Nephron progenitor cell (in vitro differentiated cells): ENCODE results near the gene RGS11.
"Not testable (repeated sequence)": the region's sequence is repeated elsewhere in the genome, so short reads cannot be mapped to it uniquely, and the experiment has no call there.

Experiments
- DNase-seq: peaks from one replicate; pipeline ENCODE4 v3.0.0; 2021
- H3K27ac Mint-ChIP-seq: 2 replicates; pipeline ENCODE4 v1.8.0; 2021; ENCODE audit warnings: mild to moderate bottlenecking, moderate library complexity, mixed read lengths
- H3K27me3 Mint-ChIP-seq: 2 replicates; pipeline ENCODE4 v1.8.0; 2021; ENCODE audit warnings: mild to moderate bottlenecking, low read depth, mixed read lengths; ENCODE audit not compliant: poor library complexity
- H3K36me3 Mint-ChIP-seq: 2 replicates; pipeline ENCODE4 v1.8.0; 2021; ENCODE audit warnings: low read depth, mixed read lengths
- H3K4me1 Mint-ChIP-seq: 2 replicates; pipeline ENCODE4 v1.8.0; 2021; ENCODE audit warnings: mixed read lengths
- H3K4me3 Mint-ChIP-seq: 2 replicates; pipeline ENCODE4 v1.8.0; 2021; ENCODE audit warnings: mild to moderate bottlenecking, moderate library complexity, mixed read lengths
- H3K9me3 Mint-ChIP-seq: 2 replicates; pipeline ENCODE4 v1.8.0; 2021; ENCODE audit warnings: mild to moderate bottlenecking, moderate library complexity, mixed read lengths
- CTCF ChIP-seq: fragments of 200-600 bp; sonication (generic); IDR thresholded peaks from 2 replicates; pipeline ENCODE4 v1.5.0; 2021; ENCODE audit warnings: antibody characterized with exemption

The RGS11 gene

DNA sequence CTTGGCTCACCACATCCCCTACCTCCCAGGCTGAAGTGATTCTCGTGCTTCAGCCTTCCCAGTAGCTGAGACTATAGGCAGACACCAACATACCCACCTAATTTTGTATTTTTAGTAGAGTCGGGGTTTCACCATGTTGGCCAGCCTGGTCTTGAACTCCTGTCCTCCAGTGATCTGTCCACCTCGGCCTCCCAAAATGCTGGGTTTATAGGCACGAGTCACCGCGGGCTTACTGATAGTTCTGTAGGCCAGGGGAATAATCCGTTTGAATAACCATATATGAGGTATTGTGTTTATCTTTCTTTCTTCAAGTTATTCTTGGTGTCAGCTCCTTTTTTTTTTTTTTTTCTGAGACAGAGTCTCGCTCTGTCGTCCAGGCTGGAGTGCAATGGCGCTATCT lies 33.5 kb downstream of the RGS11 start:
- Mint-ChIP-seq H3K36me3 (peaks cover 28% of the 10 kb centered on the region), H3K27ac (no peak overlapping the region), H3K4me3 (no peak overlapping the region), H3K4me1 (peaks cover 8% of the 10 kb centered on the region), H3K9me3 (peaks cover under 1% of the 10 kb centered on the region), H3K27me3 (peaks cover 3% of the 10 kb centered on the region)
- no peak for DNase-seq
- TF ChIP-seq CTCF = no peak

GRCh38 chr16:240559-240958 lies 35.2 kb downstream of the RGS11 start:
- TF ChIP-seq CTCF = no peak
- no peak for DNase-seq
- Mint-ChIP-seq H3K9me3 (peaks cover 4% of the 10 kb centered on the region), H3K27me3 (peaks cover 3% of the 10 kb centered on the region), H3K4me1 (peaks cover 13% of the 10 kb centered on the region), H3K27ac (no peak overlapping the region), H3K4me3 (no peak overlapping the region), H3K36me3 (peaks cover 34% of the 10 kb centered on the region)

DNA sequence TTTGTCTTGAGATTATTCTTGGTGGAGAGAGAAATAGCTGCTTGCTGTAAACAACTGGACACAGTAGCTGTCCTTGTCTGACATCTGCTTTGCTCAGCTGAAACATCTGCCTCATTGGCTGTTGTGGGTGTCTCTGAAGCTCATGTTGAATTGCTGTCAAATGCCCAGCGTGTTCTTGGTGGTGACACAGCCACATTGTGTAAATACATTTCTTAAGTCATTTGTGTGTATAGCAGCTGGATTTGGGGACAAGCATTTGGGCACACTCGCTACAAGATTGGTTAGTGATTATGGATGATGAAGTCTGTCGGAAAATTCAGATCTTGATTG lies 35.8 kb downstream of the RGS11 start:
- Mint-ChIP-seq H3K4me3 (no peak overlapping the region), H3K4me1 (peaks cover 19% of the 10 kb centered on the region), H3K9me3 (peaks cover 6% of the 10 kb centered on the region), H3K27ac (peak overlapping the region; percentile 60), H3K27me3 (no peaks in the 10 kb centered on the region), H3K36me3 (peaks cover 31% of the 10 kb centered on the region)
- DNase-seq = no peak
- TF ChIP-seq CTCF = no peak

DNA sequence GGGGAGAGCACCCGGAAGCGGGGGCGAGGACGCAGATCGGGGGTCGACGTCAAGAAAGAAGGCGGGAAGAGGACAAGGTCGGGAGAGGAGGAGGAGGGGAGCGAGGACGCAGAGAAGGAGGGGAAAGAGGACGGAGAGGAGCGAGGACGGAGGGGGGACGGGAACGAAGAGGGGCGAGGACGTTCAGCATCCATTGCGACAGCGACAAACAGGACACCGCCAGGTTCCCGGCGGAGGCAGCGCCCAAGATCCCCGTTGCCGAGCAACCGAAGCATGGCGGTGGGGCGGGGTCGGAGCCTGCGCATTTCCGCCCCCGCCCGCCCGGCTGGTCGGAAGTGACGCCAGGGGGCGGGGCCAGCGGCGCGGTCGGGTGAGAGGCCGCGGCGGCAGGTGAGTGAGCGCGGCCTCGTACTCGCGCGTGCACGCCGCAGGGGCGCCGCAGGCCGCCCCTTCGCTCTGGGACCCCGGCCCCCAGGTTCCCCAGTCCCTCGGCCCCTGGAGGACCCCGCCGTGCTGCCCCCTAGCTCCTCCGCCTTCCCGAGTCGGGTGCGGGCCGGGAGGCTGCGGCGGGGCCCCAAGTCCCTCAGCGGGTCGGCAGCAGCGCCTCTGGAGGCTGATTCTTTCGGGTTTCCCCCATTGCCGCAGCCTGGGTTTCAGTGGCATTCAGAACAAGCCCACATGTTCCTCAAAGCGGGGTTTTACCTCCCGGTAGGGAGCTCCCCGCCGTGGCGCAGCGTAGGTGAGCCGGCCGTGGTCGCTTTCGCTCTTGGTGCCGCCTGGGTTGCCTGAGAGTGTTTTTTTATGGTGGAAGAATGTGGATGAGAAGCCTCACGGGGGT lies 41.1 kb downstream of the RGS11 start, which contains the start of gene FAM234A:
Gene FAM234A, plus strand, starts transcription at position 354 of the 838 bp plus-strand sequence. CDS start 19,593 bp downstream, outside the sequence.
- H3K27me3 Mint-ChIP-seq = no peaks in the 10 kb centered on the region
- H3K4me3 Mint-ChIP-seq = peak within 1 kb of the TSS; percentile 94
- peaks cover 27% of the 10 kb centered on the region for H3K4me1 Mint-ChIP-seq
- peak; percentile 97 for DNase-seq
- TF ChIP-seq CTCF = no peak
- peaks cover 14% of the 10 kb centered on the region for H3K36me3 Mint-ChIP-seq
- peaks cover 6% of the 10 kb centered on the region for H3K9me3 Mint-ChIP-seq
- H3K27ac Mint-ChIP-seq = peak within 1 kb of the TSS; percentile 100

- no peak overlapping the region for H3K27ac Mint-ChIP-seq
- H3K4me1 Mint-ChIP-seq = peaks cover 46% of the 10 kb centered on the region
- H3K27me3 Mint-ChIP-seq = no peaks in the 10 kb centered on the region
- peaks cover 3% of the 10 kb centered on the region for H3K9me3 Mint-ChIP-seq
- no peak for DNase-seq
- H3K36me3 Mint-ChIP-seq = peaks cover 26% of the 10 kb centered on the region
- no peak for TF ChIP-seq CTCF
- H3K4me3 Mint-ChIP-seq = no peak overlapping the region
Measured at GRCh38 chr16:230949-231348, 44.8 kb downstream of the RGS11 start.

GRCh38 chr16:230351-230750 lies 45.4 kb downstream of the RGS11 start:
- H3K27me3 Mint-ChIP-seq, H3K4me3 Mint-ChIP-seq, DNase-seq, H3K9me3 Mint-ChIP-seq, H3K27ac Mint-ChIP-seq: not testable (repeated sequence)
- Mint-ChIP-seq H3K4me1 (peaks cover 46% of the 10 kb centered on the region), H3K36me3 (peaks cover 28% of the 10 kb centered on the region)
